Calu3 (cell line): Measurements from ENCODE around the gene SPATA6L. TPM values are rescaled to one million over a fixed set of nuclear protein-coding genes. Genes with fewer than 3 reads are reported as not detected.
A peak's percentile ranks its signal among the peaks of the same experiment; 100 is the strongest.

Experiments used
- BruUV-seq: library from RNA; stranded (reverse); fragments of 400-500 nt; replicated peaks from 2 replicates; lab custom pipeline; 2021; lab: Mats Ljungman, UMichigan
- CTCF ChIA-PET: fragments of 300-600 bp; sonication (Branson Sonifier 250); formaldehyde crosslinking; loops from one replicate; lab custom pipeline; 2022; ENCODE audit warnings: antibody characterized with exemption; lab: Charles Lee
- DNase-seq: peaks from one replicate; pipeline ENCODE4 v3.0.0; 2022
- H3K27ac Mint-ChIP-seq: one replicate; pipeline ENCODE4 v1.8.0; 2022; ENCODE audit warnings: mixed read lengths; ENCODE audit not compliant: unreplicated experiment
- H3K27me3 Mint-ChIP-seq: one replicate; pipeline ENCODE4 v1.8.0; 2022; ENCODE audit warnings: mixed read lengths; ENCODE audit not compliant: unreplicated experiment
- H3K36me3 Mint-ChIP-seq: one replicate; pipeline ENCODE4 v1.8.0; 2022; ENCODE audit warnings: mild to moderate bottlenecking, moderate library complexity, mixed read lengths; ENCODE audit not compliant: insufficient read depth, unreplicated experiment
- H3K4me1 Mint-ChIP-seq: one replicate; pipeline ENCODE4 v1.8.0; 2022; ENCODE audit warnings: mild to moderate bottlenecking, low read depth, mixed read lengths; ENCODE audit not compliant: unreplicated experiment
- H3K4me3 Mint-ChIP-seq: one replicate; pipeline ENCODE4 v1.8.0; 2022; ENCODE audit warnings: mild to moderate bottlenecking, low read depth, moderate library complexity, mixed read lengths; ENCODE audit not compliant: unreplicated experiment
- H3K9me3 Mint-ChIP-seq: one replicate; pipeline ENCODE4 v1.8.0; 2022; ENCODE audit warnings: low read depth, mixed read lengths; ENCODE audit not compliant: unreplicated experiment
- intact Hi-C: fragments of 100-400 bp; cut with micrococcal nuclease; formaldehyde crosslinking; loops from one replicate; pipeline ENCODE4 v1.10.0; 2022; ENCODE audit not compliant: unreplicated experiment
- total RNA-seq: library from RNA; stranded (reverse); gene quantifications from 2 replicates; pipeline ENCODE4 v1.2.3, GENCODE V29; 2022
- TF ChIP-seq, protein P1 (sequence below): fragments of 200-600 bp; IDR thresholded peaks from one replicate; pipeline ENCODE4 v1.8.0; 2022; ENCODE audit warnings: antibody characterized with exemption; ENCODE audit not compliant: unreplicated experiment

Gene SPATA6L
- total RNA-seq, 1 experiment from 2014 or later = 5.7 TPM

- CTCF ChIA-PET = no interaction called here
- TF ChIP-seq, protein P1, sequence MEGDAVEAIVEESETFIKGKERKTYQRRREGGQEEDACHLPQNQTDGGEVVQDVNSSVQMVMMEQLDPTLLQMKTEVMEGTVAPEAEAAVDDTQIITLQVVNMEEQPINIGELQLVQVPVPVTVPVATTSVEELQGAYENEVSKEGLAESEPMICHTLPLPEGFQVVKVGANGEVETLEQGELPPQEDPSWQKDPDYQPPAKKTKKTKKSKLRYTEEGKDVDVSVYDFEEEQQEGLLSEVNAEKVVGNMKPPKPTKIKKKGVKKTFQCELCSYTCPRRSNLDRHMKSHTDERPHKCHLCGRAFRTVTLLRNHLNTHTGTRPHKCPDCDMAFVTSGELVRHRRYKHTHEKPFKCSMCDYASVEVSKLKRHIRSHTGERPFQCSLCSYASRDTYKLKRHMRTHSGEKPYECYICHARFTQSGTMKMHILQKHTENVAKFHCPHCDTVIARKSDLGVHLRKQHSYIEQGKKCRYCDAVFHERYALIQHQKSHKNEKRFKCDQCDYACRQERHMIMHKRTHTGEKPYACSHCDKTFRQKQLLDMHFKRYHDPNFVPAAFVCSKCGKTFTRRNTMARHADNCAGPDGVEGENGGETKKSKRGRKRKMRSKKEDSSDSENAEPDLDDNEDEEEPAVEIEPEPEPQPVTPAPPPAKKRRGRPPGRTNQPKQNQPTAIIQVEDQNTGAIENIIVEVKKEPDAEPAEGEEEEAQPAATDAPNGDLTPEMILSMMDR = no peak
- Mint-ChIP-seq H3K36me3 (peaks cover 24% of the 10 kb centered on the region), H3K27ac (no peak overlapping the region), H3K27me3 (no peaks in the 10 kb centered on the region), H3K4me3 (no peak overlapping the region), H3K9me3 (no peaks in the 10 kb centered on the region), H3K4me1 (no peaks in the 10 kb centered on the region)
- intact Hi-C loops = no loop called here
- BruUV-seq = no TSS peak
- DNase-seq = no peak
Measured at GRCh38 chr9:4576448-4576847, 89.8 kb downstream of the SPATA6L start.

DNA sequence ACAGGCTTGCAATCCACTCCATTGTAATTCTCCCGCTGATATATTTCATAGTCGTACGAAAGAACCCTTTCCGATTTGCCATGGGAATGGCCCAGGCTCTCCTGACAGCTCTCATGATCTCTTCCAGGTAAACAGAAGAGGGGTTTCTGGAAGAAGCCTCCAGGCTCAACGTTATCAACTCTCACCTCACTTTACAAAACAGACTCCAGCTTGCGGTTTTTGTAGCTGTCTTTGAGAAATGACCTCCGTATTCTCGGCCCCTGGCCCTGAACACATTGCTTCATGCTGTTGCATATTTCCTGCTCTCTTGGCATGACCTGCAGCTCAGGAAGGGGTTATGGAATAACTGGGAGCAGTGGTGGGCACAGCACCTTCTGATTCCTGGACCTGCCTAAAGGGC is 90.3 kb downstream of the SPATA6L start:
- no peaks in the 10 kb centered on the region for H3K27me3 Mint-ChIP-seq

GRCh38 chr9:4574657-4575243 is 91.5 kb downstream of the SPATA6L start:
- CTCF ChIA-PET = no interaction called here
- no peaks in the 10 kb centered on the region for H3K9me3 Mint-ChIP-seq
- intact Hi-C loops = no loop called here

More for the DNA sequence above, 90.3 kb downstream of the SPATA6L start:
- H3K4me3 Mint-ChIP-seq = no peak overlapping the region
- no peaks in the 10 kb centered on the region for H3K4me1 Mint-ChIP-seq
- no TSS peak for BruUV-seq
- CTCF ChIA-PET = no interaction called here
- no peak overlapping the region for H3K27ac Mint-ChIP-seq
- intact Hi-C loops = no loop called here
- no peak for DNase-seq
- TF ChIP-seq, protein P1 = no peak
- peaks cover 26% of the 10 kb centered on the region for H3K36me3 Mint-ChIP-seq
- no peaks in the 10 kb centered on the region for H3K9me3 Mint-ChIP-seq

GRCh38 chr9:4573634-4574389 is 92.5 kb downstream of the SPATA6L start:
- CTCF ChIA-PET = no interaction called here
- Mint-ChIP-seq H3K4me3 (no peak overlapping the region), H3K27ac (no peak overlapping the region), H3K9me3 (no peaks in the 10 kb centered on the region), H3K4me1 (no peaks in the 10 kb centered on the region), H3K36me3 (peaks cover 35% of the 10 kb centered on the region), H3K27me3 (no peaks in the 10 kb centered on the region)
- TF ChIP-seq, protein P1 = no peak
- BruUV-seq = no TSS peak
- DNase-seq = no peak
- intact Hi-C loops = no loop called here

More at GRCh38 chr9:4574657-4575243, 91.5 kb downstream of the SPATA6L start:
- TF ChIP-seq, protein P1 = no peak
- Mint-ChIP-seq H3K27ac (peak overlapping the region; percentile 37), H3K36me3 (peaks cover 35% of the 10 kb centered on the region), H3K27me3 (no peaks in the 10 kb centered on the region), H3K4me3 (no peak overlapping the region), H3K4me1 (no peaks in the 10 kb centered on the region)
- no TSS peak for BruUV-seq
- DNase-seq = no peak
